GM10266 (cell line): Measurements from ENCODE around the gene HSP90B1.

Experiments used
- DNase-seq: peaks from one replicate; pipeline ENCODE4 v3.0.0; 2012; ENCODE audit errors: extremely low spot score
- CTCF ChIP-seq: IDR thresholded peaks from 2 replicates; pipeline ENCODE4 v1.5.1; 2012; ENCODE audit warnings: mild to moderate bottlenecking, low read depth; ENCODE audit not compliant: control insufficient read depth, insufficient read depth; ENCODE audit errors: missing control alignments

The HSP90B1 gene

GRCh38 chr12:103909811-103910210, 20.4 kb upstream of the HSP90B1 start:
- no peak for DNase-seq
- TF ChIP-seq CTCF, result no peak

GRCh38 chr12:103912069-103912468, 18.1 kb upstream of the HSP90B1 start:
- no peak for DNase-seq
- no peak for TF ChIP-seq CTCF

- no peak for DNase-seq
- TF ChIP-seq CTCF, result no peak
Observed at GRCh38 chr12:103913100-103913499, 17.1 kb upstream of the HSP90B1 start.

GRCh38 chr12:103915306-103915705, 14.9 kb upstream of the HSP90B1 start:
- no peak for DNase-seq
- TF ChIP-seq CTCF, result no peak

- TF ChIP-seq CTCF, result no peak
- DNase-seq, result no peak
Observed at GRCh38 chr12:103917873-103918272, 12.3 kb upstream of the HSP90B1 start.

- DNase-seq, result peak; percentile 52
- no peak for TF ChIP-seq CTCF
Observed at GRCh38 chr12:103924761-103925641, 5.2 kb upstream of the HSP90B1 start.

GRCh38 chr12:103928682-103929045, 1.5 kb upstream of the HSP90B1 start:
- TF ChIP-seq CTCF, result no peak
- DNase-seq, result no peak
